Naive thymus-derived CD8-positive, alpha-beta T cell (primary cell): ENCODE data around the gene FBXL15. TPM values are rescaled to one million over a fixed set of nuclear protein-coding genes. Genes with fewer than 3 reads are reported as not detected.
A peak's percentile ranks its signal among the peaks of the same experiment; 100 is the strongest.
"Not testable (repeated sequence)": the region's sequence is repeated elsewhere in the genome, so short reads cannot be mapped to it uniquely, and the experiment has no call there.

Experiments used
- ATAC-seq, 2 donors: fragments of 150-1000 bp; cut with Tn5 transposase in 1 of 2; sonication (Bioruptor Pico), chemical (Tn5 transposase) in 1 of 2; 1 replicate in 1 of 2; 2 replicates in 1 of 2; pipeline ENCODE4 v1.10.0; 2021; ENCODE audit warnings: mild to moderate bottlenecking in 2 of 2, moderate library complexity in 2 of 2
- POLR2A ChIA-PET: fragments of 350-600 bp; sonication (Branson Sonifier 250); formaldehyde crosslinking; loops from one replicate; lab custom pipeline; 2021; ENCODE audit warnings: antibody characterized with exemption; lab: Charles Lee
- DNase-seq, 10 donors: peaks; one replicate each; pipeline versions ENCODE4 v3.0.0 to v3.0.0-alpha.2; 2020 to 2022
- H3K27ac Mint-ChIP-seq, 10 donors: one replicate each; pipeline ENCODE4 v1.8.0; 2020 to 2022; ENCODE audit warnings: mild to moderate bottlenecking in 10 of 10, mixed read lengths in 10 of 10, moderate library complexity in 4 of 10, inconsistent platforms in 1 of 10
- H3K27me3 Mint-ChIP-seq, 5 donors: one replicate each; pipeline ENCODE4 v1.8.0; 2021 to 2022; ENCODE audit warnings: mixed read lengths in 5 of 5
- H3K36me3 Mint-ChIP-seq, 3 donors: one replicate each; pipeline ENCODE4 v1.8.0; 2020 to 2022; ENCODE audit warnings: mixed read lengths in 3 of 3, mild to moderate bottlenecking in 2 of 3, inconsistent platforms in 1 of 3
- H3K4me1 Mint-ChIP-seq, 4 donors: one replicate each; pipeline ENCODE4 v1.8.0; 2021 to 2022; ENCODE audit warnings: mixed read lengths in 4 of 4
- H3K4me3 Mint-ChIP-seq, 10 donors: one replicate each; pipeline ENCODE4 v1.8.0; 2020 to 2022; ENCODE audit warnings: mild to moderate bottlenecking in 10 of 10, mixed read lengths in 10 of 10, moderate library complexity in 6 of 10, inconsistent platforms in 1 of 10
- H3K9me3 Mint-ChIP-seq, 9 donors: one replicate each; pipeline ENCODE4 v1.8.0; 2020 to 2022; ENCODE audit warnings: mixed read lengths in 9 of 9, mild to moderate bottlenecking in 3 of 9, inconsistent platforms in 1 of 9, moderate library complexity in 1 of 9
- polyA plus RNA-seq, 3 donors: library from polyadenylated mRNA; unstranded; fragments of 300-500 nt; fragmentation: Illumina TruSeq; gene quantifications; one replicate each; pipeline ENCODE4 v1.2.3, GENCODE V29; 2021
- total RNA-seq, 8 experiments: library from RNA in 2 of 8; stranded (reverse) in 2 of 8; gene quantifications; one replicate each; pipeline ENCODE4 v1.2.3 and lab custom pipeline; 2021 to 2026

Gene FBXL15
- total and polyA plus RNA-seq, 5 experiments from 2014 or later: 18.7 to 35.5 (median 26.8) TPM

DNA sequence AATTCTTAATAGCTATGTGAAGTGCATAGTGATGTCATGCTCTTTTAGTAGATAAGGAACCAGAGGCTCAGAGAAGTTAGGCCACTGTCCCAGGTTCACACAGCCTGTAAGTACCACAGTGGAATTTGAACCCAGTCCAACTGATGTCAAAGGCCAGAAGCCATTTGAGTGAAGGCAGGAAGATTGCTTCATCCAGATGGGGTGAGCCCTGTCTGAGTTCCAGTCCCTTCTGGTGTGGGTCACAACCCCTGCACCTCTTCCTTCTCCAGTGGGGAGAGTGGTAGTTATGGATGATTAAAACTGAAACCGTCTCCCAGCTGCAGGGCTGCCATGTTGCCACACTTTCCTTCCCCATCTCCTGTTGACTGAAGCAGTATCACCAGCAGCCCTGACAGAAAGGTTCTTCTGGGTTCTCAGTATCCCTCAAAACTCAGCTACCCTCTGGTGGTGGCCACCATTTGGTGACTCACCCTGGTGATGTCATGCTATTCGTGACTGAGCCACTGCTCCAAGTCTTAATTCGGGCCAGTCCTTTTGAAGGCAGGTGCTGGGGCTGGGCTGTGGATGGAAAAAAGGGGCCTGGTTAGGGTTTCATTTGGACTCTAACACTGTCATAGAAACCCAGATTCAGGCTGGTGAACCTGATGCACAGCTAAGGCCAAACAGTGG, 32.2 kb downstream of the FBXL15 start:
- Mint-ChIP-seq H3K9me3 (no peaks in the 10 kb centered on the region), H3K27ac (peak overlapping the region; percentile 9 to 83 (median 70)), H3K4me1 (peaks cover 10 to 34% (median 31%) of the 10 kb centered on the region in 4 donors), H3K36me3 (peaks cover 0 to 22% (median 3%) of the 10 kb centered on the region in 3 donors), H3K4me3 (peak overlapping the region; percentile 5 to 89 (median 76)), H3K27me3 (no peaks in the 10 kb centered on the region)
- DNase-seq: no peak
- POLR2A ChIA-PET: interaction anchor here (0.6 to 6.9 kb wide), 7 partner anchors 16 to 56 kb away, joined by 3 to 184 read pairs (median 59); partner anchors contain the start of genes CUEDC2, FBXL15 and NFKB2
- no peak for ATAC-seq

DNA sequence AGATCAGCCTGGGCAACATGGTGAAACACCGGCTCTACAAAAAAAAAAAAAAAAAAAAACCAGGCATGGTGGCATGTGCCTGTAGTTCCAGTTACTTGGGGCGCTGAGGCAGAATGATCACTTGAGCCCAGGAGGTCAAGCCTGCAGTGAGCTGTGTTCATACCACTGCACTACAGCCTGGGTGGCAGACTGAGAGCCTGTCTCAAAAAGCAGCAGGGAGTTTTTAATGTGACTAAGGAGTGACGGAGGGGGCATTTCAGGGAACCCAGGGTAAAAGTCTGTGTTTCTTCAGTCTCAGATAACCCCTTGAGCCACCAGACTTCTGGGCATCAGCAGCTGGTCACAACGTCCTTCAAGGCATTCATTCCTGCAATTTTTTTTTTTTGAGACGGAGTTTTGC, 32.9 kb downstream of the FBXL15 start:
- no peak overlapping the region for H3K4me3 Mint-ChIP-seq

DNA sequence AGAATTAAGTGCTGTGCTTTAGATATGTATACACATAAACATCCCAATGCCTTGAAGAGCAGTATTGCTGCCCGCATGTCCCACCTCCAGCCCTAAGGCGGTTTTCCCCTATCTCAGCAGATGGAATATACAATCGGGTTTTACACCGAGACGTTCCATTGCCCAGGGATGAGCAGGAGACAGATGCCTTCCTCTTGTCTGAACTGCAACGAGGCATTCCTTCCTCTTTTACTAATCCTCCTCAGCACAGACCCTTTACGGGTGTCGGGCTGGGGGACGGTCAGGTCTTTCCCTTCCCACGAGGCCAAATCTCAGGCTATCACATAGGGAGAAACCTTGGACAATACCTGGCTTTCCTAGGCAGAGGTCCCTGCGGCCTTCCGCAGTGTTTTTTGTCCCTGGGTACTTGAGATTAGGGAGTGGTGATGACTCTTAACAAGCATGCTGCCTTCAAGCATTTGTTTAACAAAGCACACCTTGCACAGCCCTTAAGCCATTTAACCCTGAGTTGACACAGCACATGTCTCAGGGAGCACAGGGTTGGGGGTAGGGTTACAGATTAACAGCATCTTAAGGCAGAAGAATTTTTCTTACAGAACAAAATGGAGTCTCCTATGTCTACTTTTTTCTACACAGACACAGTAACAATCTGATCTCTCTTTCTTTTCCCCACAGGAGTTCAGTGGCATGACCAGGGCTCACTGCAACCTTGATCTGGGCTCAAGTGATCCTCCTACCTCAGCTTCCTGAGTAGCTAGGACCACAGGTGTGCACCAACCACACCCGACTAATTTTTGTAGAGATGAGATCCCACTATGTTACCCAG, 34.2 kb downstream of the FBXL15 start:
- Mint-ChIP-seq H3K27ac (peak overlapping the region in 6 of 10 donors; percentile 33 to 85 (median 66)), H3K36me3 (peaks cover 0 to 22% (median 3%) of the 10 kb centered on the region in 3 donors), H3K4me3 (peak overlapping the region in 1 of 10 donors; percentile 11), H3K4me1 (peaks cover 12 to 32% (median 21%) of the 10 kb centered on the region in 4 donors)
- H3K27me3 Mint-ChIP-seq, H3K9me3 Mint-ChIP-seq, POLR2A ChIA-PET, DNase-seq, ATAC-seq: not testable (repeated sequence)

More for the DNA sequence above, 32.9 kb downstream of the FBXL15 start:
- Mint-ChIP-seq H3K27me3 (no peaks in the 10 kb centered on the region), H3K36me3 (peaks cover 0 to 22% (median 3%) of the 10 kb centered on the region in 3 donors), H3K27ac (peak overlapping the region in 3 of 10 donors; percentile 55 to 81 (median 65)), H3K4me1 (peaks cover 10 to 36% (median 31%) of the 10 kb centered on the region in 4 donors), H3K9me3 (no peaks in the 10 kb centered on the region)
- ATAC-seq: no peak
- POLR2A ChIA-PET: interaction anchor here (0.6 to 6.9 kb wide), 5 partner anchors 18 to 52 kb away, joined by 3 to 184 read pairs (median 59); partner anchors contain the start of genes CUEDC2 and FBXL15
- DNase-seq: no peak

DNA sequence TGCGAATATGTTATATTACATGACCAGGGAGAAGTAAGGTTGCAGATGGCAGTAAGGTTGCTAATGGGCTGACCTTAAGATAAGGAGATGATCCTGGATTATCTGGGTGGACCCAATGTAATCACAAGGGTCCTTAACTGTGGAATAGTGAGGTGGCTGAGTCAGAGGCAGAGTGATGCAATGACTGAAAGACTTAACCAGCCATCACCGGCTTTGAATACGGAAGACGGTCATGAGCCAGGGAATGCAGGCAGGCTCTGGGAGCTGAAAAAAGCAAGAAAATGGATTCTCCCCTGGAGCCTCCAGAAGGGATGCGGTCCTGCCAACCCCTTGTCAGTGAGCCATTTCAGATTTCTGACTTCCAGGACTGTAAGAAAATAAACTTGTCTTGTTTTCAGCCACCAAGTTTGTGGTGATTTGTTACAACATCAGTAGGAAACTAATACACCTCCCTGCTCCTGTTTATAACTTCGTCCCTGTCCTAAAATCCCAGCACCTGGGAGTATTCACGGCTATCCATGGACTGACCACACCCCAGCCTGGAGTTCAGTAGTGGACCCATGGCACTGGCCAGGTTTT, 35.3 kb downstream of the FBXL15 start:
- no peaks in the 10 kb centered on the region for H3K9me3 Mint-ChIP-seq
- no peak for ATAC-seq

DNA sequence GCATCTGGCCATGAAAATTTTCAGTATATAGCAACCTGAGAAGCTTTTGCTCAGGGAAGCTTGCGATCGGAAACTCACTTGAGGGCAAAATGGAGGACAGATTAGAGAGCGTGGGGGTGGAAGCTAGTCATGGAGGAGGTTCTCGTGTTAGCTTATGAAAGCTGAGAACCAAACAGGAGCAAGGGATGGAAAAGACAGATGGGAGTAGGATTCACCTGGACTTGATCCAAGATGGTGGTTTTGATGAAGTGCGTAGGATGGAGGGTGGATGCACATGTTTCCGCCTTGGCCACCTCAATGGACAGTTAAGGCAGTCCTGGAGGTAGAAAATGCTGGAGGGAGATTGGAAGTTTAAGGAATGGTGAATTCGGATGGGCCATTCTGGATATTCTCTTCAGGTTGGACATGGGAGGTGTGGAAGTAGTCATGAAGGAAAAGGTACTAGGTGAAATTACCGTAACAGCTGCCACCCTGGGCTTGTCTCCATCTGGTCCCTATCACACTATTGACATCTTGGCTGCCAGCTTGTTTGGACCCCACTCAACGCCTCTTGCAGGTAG, 37.0 kb downstream of the FBXL15 start:
- peak overlapping the region in 2 of 10 donors; percentile 10 to 41 for H3K4me3 Mint-ChIP-seq
- no peak for ATAC-seq
- H3K27ac Mint-ChIP-seq: peak overlapping the region in 9 of 10 donors; percentile 38 to 86 (median 56)
- DNase-seq: no peak
- H3K36me3 Mint-ChIP-seq: peaks cover 0 to 15% (median 3%) of the 10 kb centered on the region in 3 donors
- H3K9me3 Mint-ChIP-seq: no peaks in the 10 kb centered on the region
- H3K27me3 Mint-ChIP-seq: no peaks in the 10 kb centered on the region
- peaks cover 24 to 42% (median 34%) of the 10 kb centered on the region in 4 donors for H3K4me1 Mint-ChIP-seq
- POLR2A ChIA-PET: interaction anchor here (0.6 to 2.5 kb wide), 2 partner anchors 9 to 25 kb away, joined by 4 to 10 read pairs; partner anchors contain the start of gene CUEDC2

More for the DNA sequence above, 35.3 kb downstream of the FBXL15 start:
- peak overlapping the region in 5 of 10 donors; percentile 38 to 78 (median 58) for H3K27ac Mint-ChIP-seq
- DNase-seq: no peak
- H3K4me1 Mint-ChIP-seq: peaks cover 15 to 40% (median 26%) of the 10 kb centered on the region in 4 donors
- H3K36me3 Mint-ChIP-seq: peaks cover 0 to 22% (median 3%) of the 10 kb centered on the region in 3 donors
- POLR2A ChIA-PET: no interaction called here
- no peak overlapping the region for H3K4me3 Mint-ChIP-seq
- no peaks in the 10 kb centered on the region for H3K27me3 Mint-ChIP-seq

DNA sequence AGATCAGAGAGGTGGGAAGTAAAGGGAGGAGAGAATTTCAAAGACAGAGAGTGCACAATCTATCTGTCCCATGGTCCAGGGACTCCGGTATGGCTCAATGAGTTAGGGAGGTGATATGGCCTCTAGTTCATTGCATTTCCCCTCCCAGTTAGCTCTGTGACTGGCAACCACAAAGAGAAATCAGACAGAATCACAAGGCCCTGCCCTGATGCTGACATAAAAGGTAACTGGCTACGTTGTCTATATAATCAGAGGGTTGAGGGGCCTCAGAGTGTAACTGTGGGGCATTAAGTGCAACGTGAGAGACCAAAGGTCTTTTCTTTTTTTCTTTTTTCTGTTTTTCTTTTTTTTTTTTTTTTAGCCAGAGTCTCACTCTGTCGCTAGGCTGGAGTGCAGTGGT, 38.0 kb downstream of the FBXL15 start:
- Mint-ChIP-seq H3K9me3 (no peaks in the 10 kb centered on the region), H3K36me3 (peaks cover 0 to 9% (median 3%) of the 10 kb centered on the region in 3 donors), H3K27ac (peak overlapping the region in 4 of 10 donors; percentile 44 to 88 (median 70)), H3K4me1 (peaks cover 27 to 43% (median 35%) of the 10 kb centered on the region in 4 donors), H3K4me3 (peak overlapping the region in 1 of 10 donors; percentile 48), H3K27me3 (peaks cover 0 to under 1% (median 0%) of the 10 kb centered on the region in 5 donors)
- POLR2A ChIA-PET: interaction anchor here (0.7 to 5.4 kb wide), 3 partner anchors 9 to 193 kb away, joined by 3 to 109 read pairs (median 10); partner anchors contain the start of genes C10orf95 and CUEDC2
- ATAC-seq: no peak
- DNase-seq: no peak

DNA sequence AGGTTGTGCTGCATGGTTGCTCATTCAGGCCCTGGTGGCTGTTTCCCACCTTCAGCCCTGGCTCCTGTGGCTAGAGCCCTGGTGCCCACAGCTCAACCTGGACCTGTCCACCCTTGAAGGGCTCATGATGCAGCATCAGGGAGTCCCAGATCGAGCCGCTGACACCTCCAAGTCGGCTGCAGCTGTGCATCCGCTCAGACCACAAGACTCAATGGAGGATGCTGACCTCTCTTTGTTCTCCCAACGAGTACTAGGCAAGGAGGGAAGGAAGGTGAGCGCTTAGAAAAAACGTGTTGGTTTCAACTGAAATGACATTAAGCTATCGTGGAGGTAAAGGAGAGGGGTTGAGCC, 40.2 kb downstream of the FBXL15 start:
- ATAC-seq (peak in 1 of 2 donors; percentile 18), DNase-seq (no peak)
- peak overlapping the region; percentile 57 to 91 (median 86) for H3K27ac Mint-ChIP-seq

DNA sequence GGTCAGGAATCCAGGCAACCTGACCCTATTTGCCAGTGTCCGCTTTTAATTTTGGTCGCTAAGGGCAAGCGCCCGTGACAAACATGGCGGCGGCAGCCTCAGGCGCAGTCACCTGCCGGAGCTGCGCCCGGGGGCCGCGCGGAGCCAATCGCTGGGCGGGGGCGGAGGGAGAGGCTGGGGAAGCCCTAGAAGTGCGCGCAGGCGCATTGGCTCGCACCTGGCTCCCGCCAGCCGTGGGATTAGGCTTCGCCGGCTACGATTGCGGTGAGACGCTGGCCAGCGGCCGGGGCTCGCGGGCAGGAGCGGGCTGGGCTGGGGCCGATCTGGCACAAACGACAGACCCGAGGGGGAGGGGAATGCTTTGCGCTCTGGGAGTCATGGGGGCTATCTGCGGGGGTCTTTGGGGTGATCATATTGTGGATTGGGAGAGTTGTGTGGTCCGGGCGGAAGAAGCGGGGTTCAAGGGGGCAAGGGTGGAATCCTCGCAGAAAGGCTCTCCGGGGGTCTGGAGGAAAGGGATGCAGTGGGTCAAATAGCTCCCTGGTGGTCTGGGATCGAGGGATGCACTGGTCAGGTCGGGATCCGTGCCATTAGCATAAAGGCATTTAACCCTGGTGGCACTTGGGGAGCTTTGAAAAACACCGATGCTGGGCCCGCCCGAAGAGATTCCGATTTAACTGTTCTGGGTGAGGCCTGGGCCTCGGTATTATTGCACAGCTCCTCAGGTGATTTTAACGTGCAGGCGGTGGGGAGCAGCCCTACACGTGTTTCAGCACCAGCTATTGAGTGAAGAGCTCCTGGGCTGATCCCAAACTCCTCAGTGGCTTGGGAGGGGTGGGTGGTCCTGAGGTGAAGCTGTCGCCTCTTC, 40.8 kb downstream of the FBXL15 start:
- POLR2A ChIA-PET: interaction anchor here (0.5 to 5.4 kb wide), 13 partner anchors 11 to 296 kb away, joined by 3 to 109 read pairs (median 8); partner anchors contain the start of genes ACTR1A, C10orf95, CUEDC2 and FBXL15
- H3K4me1 Mint-ChIP-seq: peaks cover 28 to 44% (median 32%) of the 10 kb centered on the region in 4 donors
- ATAC-seq (peak; percentile 99 to 100), DNase-seq (peak; percentile 85 to 95 (median 90))
- H3K4me3 Mint-ChIP-seq: peak overlapping the region; percentile 86 to 98 (median 92)
- peak overlapping the region; percentile 73 to 93 (median 86) for H3K27ac Mint-ChIP-seq
- H3K9me3 Mint-ChIP-seq: no peaks in the 10 kb centered on the region
- H3K36me3 Mint-ChIP-seq: peaks cover 0 to 2% (median under 1%) of the 10 kb centered on the region in 3 donors
- H3K27me3 Mint-ChIP-seq: peaks cover 0 to 1% (median 0%) of the 10 kb centered on the region in 5 donors

More for the DNA sequence above, 40.2 kb downstream of the FBXL15 start:
- POLR2A ChIA-PET: interaction anchor here (0.7 to 5.4 kb wide), 12 partner anchors 11 to 213 kb away, joined by 3 to 109 read pairs (median 9); partner anchors contain the start of genes ACTR1A, C10orf95, CUEDC2 and FBXL15
- Mint-ChIP-seq H3K4me1 (peaks cover 28 to 44% (median 32%) of the 10 kb centered on the region in 4 donors), H3K36me3 (peaks cover 0 to 3% (median 3%) of the 10 kb centered on the region in 3 donors), H3K27me3 (peaks cover 0 to 1% (median 0%) of the 10 kb centered on the region in 5 donors), H3K4me3 (peak overlapping the region; percentile 86 to 98 (median 92)), H3K9me3 (no peaks in the 10 kb centered on the region)

DNA sequence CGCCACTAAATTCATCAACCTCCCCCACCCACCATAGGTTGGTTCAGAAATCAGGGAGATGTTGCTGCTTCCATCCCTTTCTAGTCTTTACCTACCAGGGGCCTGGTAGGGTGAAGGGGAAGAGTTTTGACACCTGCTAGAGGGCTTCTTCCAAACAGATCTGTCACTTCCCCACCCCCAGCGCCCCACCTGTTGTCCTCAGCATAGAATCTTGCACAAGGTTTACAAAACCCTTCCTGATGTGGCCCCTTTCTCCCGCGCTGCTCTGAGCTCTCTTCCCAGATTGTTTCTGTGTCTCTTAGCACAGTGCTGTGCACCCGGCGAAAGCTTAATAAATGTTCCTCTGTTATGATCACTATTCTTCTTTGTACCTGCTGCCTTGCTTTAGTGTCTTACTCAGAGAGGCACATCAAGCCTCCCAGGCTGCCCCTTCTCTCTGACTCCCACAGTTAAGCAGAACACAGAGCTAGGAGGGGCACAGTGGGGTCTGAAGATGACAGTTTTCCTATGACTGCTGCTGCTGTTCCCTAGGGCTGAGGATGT, 41.9 kb downstream of the FBXL15 start:
- POLR2A ChIA-PET: interaction anchor here (0.7 to 5.4 kb wide), 7 partner anchors 12 to 233 kb away, joined by 3 to 109 read pairs (median 18); partner anchors contain the start of genes C10orf95 and CUEDC2
- Mint-ChIP-seq H3K27ac (peak overlapping the region in 4 of 10 donors; percentile 17 to 86 (median 51)), H3K4me3 (peak overlapping the region in 9 of 10 donors; percentile 63 to 98 (median 91)), H3K36me3 (peaks cover 0 to 6% (median 0%) of the 10 kb centered on the region in 3 donors), H3K4me1 (peaks cover 28 to 42% (median 30%) of the 10 kb centered on the region in 4 donors), H3K27me3 (peaks cover 0 to 1% (median 0%) of the 10 kb centered on the region in 5 donors), H3K9me3 (no peaks in the 10 kb centered on the region)
- ATAC-seq (no peak), DNase-seq (no peak)

DNA sequence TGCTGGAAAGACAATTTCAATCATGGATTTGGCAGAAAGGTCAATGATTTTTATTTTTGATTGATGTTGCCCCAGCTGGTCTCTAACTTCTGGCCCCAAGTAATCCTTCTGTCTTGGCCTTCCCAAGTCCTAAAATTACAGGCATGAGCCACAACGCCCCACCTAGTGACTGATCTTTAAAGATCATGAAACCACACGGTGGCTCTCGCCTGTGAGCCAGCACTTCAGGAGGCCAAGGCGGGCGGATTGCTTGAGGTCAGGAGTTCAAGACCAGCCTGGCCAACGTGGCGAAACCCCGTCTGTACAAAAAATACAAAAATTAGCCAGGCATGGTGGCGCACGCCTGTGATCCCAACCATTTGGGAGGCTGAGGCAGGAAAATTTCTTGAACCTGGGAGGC, 43.3 kb downstream of the FBXL15 start:
- ATAC-seq (no peak), DNase-seq (no peak)
- Mint-ChIP-seq H3K9me3 (no peaks in the 10 kb centered on the region), H3K4me3 (no peak overlapping the region), H3K4me1 (peaks cover 28 to 38% (median 31%) of the 10 kb centered on the region in 4 donors), H3K36me3 (peaks cover 0 to 10% (median under 1%) of the 10 kb centered on the region in 3 donors), H3K27me3 (peaks cover 0 to 1% (median 0%) of the 10 kb centered on the region in 5 donors), H3K27ac (no peak overlapping the region)
- POLR2A ChIA-PET: interaction anchor here (0.7 to 1.4 kb wide), 4 partner anchors 33 to 83 kb away, joined by 4 to 5 read pairs (median 4); no protein-coding TSS in a partner anchor
